Measurements from ENCODE around the gene CWC22. TPM values are rescaled to one million over a fixed set of nuclear protein-coding genes. Genes with fewer than 3 reads are reported as not detected.
A peak's percentile ranks its signal among the peaks of the same experiment; 100 is the strongest.
"Not testable (repeated sequence)": the region's sequence is repeated elsewhere in the genome, so short reads cannot be mapped to it uniquely, and the experiment has no call there.

CWC22 gene
- total RNA-seq (2014; rRNA removed; shearing (Covaris generic)): 15.3 and 18.8 TPM in 2 replicates

GRCh38 chr2:180006781-180007579 lies at the start of gene CWC22:
TSS of gene CWC22 (minus strand) at chr2:180007297. CDS start at chr2:179993341, 13,956 bp downstream.
- DNase-seq (ENCODE audit: low read depth): peak; percentile 89

- DNase-seq (ENCODE audit: low read depth): no peak
These were observed 49.4 kb upstream of the CWC22 start for GRCh38 chr2:180056367-180057118.

GRCh38 chr2:180054576-180054975 lies 47.5 kb upstream of the CWC22 start:
- DNase-seq (ENCODE audit: low read depth): not testable (repeated sequence)

- DNase-seq (ENCODE audit: low read depth): no peak
These were observed 43.1 kb upstream of the CWC22 start for GRCh38 chr2:180050246-180050645.

- no peak for DNase-seq (ENCODE audit: low read depth)
These were observed 41.2 kb upstream of the CWC22 start for GRCh38 chr2:180048251-180048650.

- no peak for DNase-seq (ENCODE audit: low read depth)
These were observed 39.7 kb upstream of the CWC22 start for GRCh38 chr2:180046776-180047175.

GRCh38 chr2:180046202-180046601 lies 39.1 kb upstream of the CWC22 start:
- DNase-seq (ENCODE audit: low read depth): no peak

- DNase-seq (ENCODE audit: low read depth): peak; percentile 67
These were observed 33.2 kb upstream of the CWC22 start for GRCh38 chr2:180040146-180040925.

- DNase-seq (ENCODE audit: low read depth): no peak
These were observed 31.9 kb upstream of the CWC22 start for GRCh38 chr2:180038997-180039396.

- peak; percentile 77 for DNase-seq (ENCODE audit: low read depth)
These were observed 27.1 kb upstream of the CWC22 start for GRCh38 chr2:180033993-180034894.

GRCh38 chr2:180029575-180029974 lies 22.5 kb upstream of the CWC22 start:
- no peak for DNase-seq (ENCODE audit: low read depth)

- no peak for DNase-seq (ENCODE audit: low read depth)
These were observed 14.8 kb upstream of the CWC22 start for GRCh38 chr2:180021850-180022249.

- peak; percentile 74 for DNase-seq (ENCODE audit: low read depth)
These were observed 10.7 kb upstream of the CWC22 start for GRCh38 chr2:180017784-180018183.

GRCh38 chr2:180016937-180017336 lies 9.8 kb upstream of the CWC22 start:
- DNase-seq (ENCODE audit: low read depth): no peak

- DNase-seq (ENCODE audit: low read depth): peak; percentile 36
These were observed 9.0 kb upstream of the CWC22 start for GRCh38 chr2:180015951-180016709.

GRCh38 chr2:180012523-180012922 lies 5.4 kb upstream of the CWC22 start:
- peak; percentile 51 for DNase-seq (ENCODE audit: low read depth)

GRCh38 chr2:180010701-180011100 lies 3.6 kb upstream of the CWC22 start:
- DNase-seq (ENCODE audit: low read depth): no peak

- no peak for DNase-seq (ENCODE audit: low read depth)
These were observed 866 bp downstream of the CWC22 start for GRCh38 chr2:180006231-180006630.

GRCh38 chr2:180005465-180005864 lies 1.6 kb downstream of the CWC22 start:
- not testable (repeated sequence) for DNase-seq (ENCODE audit: low read depth)

GRCh38 chr2:180004731-180005130 lies 2.4 kb downstream of the CWC22 start:
- DNase-seq (ENCODE audit: low read depth): peak; percentile 39
